GM12801 (cell line): Measurements from ENCODE around the gene XIRP2.

Source experiments
- CTCF ChIP-seq: IDR thresholded peaks from one replicate; pipeline ENCODE4 v1.5.1; 2011; ENCODE audit warnings: control low read depth; ENCODE audit not compliant: insufficient read length; ENCODE audit errors: extremely low read depth

XIRP2 gene

GRCh38 chr2:166870346-166870745 is 17.9 kb upstream of the XIRP2 start:
- TF ChIP-seq CTCF = no peak

GRCh38 chr2:166881177-166881576 is 7.1 kb upstream of the XIRP2 start:
- TF ChIP-seq CTCF = no peak

GRCh38 chr2:166882851-166883250 is 5.4 kb upstream of the XIRP2 start:
- TF ChIP-seq CTCF = no peak

- TF ChIP-seq CTCF = no peak
Measured at GRCh38 chr2:166891727-166892126, 3.4 kb downstream of the XIRP2 start.

GRCh38 chr2:166892397-166892796 is 4.1 kb downstream of the XIRP2 start:
- TF ChIP-seq CTCF = no peak

GRCh38 chr2:166895243-166895642 is 7.0 kb downstream of the XIRP2 start:
- TF ChIP-seq CTCF = no peak

GRCh38 chr2:166897666-166898065 is 9.4 kb downstream of the XIRP2 start:
- TF ChIP-seq CTCF = no peak

- no peak for TF ChIP-seq CTCF
Measured at GRCh38 chr2:166899676-166900075, 11.4 kb downstream of the XIRP2 start.
